Measurements from ENCODE around the gene BCKDHA. TPM values are rescaled to one million over a fixed set of nuclear protein-coding genes. Genes with fewer than 3 reads are reported as not detected.

Gene BCKDHA
- total RNA-seq, 1 experiment from 2014 or later = 19.4 TPM

- no TSS peak for BruUV-seq (replicated peaks)
- peaks cover 6% of the 10 kb centered on the region for H3K36me3 Mint-ChIP-seq (ENCODE audit: insufficient read depth, unreplicated experiment)
- H3K4me1 Mint-ChIP-seq (ENCODE audit: low read depth, unreplicated experiment) = peaks cover 11% of the 10 kb centered on the region
- no peak for DNase-seq
- H3K9me3 Mint-ChIP-seq (ENCODE audit: unreplicated experiment) = no peaks in the 10 kb centered on the region
- intact Hi-C loops (cut with micrococcal nuclease; ENCODE audit: unreplicated experiment) = no loop called here
- H3K27ac Mint-ChIP-seq (ENCODE audit: unreplicated experiment) = no peak overlapping the region
- H3K27me3 Mint-ChIP-seq (ENCODE audit: insufficient read depth, unreplicated experiment) = peaks cover 2% of the 10 kb centered on the region
- H3K4me3 Mint-ChIP-seq (ENCODE audit: unreplicated experiment) = no peak overlapping the region
- no peaks in the 10 kb centered on the region for H3K4me1 ChIP-seq
- CTCF ChIA-PET = no interaction called here
- no peaks in the 10 kb centered on the region for H3K9me3 ChIP-seq
- POLR2A ChIA-PET = no interaction called here
- H3K27me3 ChIP-seq (replicated peaks; ENCODE audit: control insufficient read depth, insufficient read depth, low read length) = no peaks in the 10 kb centered on the region; the same call in 1 of the 2 replicates
- no peak overlapping the region for H3K4me3 ChIP-seq (ENCODE audit: low read depth, low read length)
- TF ChIP-seq CTCF (IDR thresholded peaks at IDR 0.05; ENCODE audit: insufficient read depth in 1 of 2, low read depth in 1 of 2, low read length in 1 of 2, severe bottlenecking in 1 of 2, unreplicated experiment in 1 of 2) = no peak
- no peaks in the 10 kb centered on the region for H3K36me3 ChIP-seq (ENCODE audit: control insufficient read depth, insufficient read depth, low read length)
Measured at GRCh38 chr19:41356984-41357739, 40.5 kb upstream of the BCKDHA start.

- Histone ChIP-seq H3K27me3 (replicated peaks; ENCODE audit: control insufficient read depth, insufficient read depth, low read length) (no peaks in the 10 kb centered on the region; the same call in 1 of the 2 replicates), H3K4me1 (no peaks in the 10 kb centered on the region), H3K4me3 (ENCODE audit: low read depth, low read length) (no peak overlapping the region), H3K36me3 (ENCODE audit: control insufficient read depth, insufficient read depth, low read length) (no peaks in the 10 kb centered on the region), H3K9me3 (no peaks in the 10 kb centered on the region)
- POLR2A ChIA-PET = no interaction called here
- Mint-ChIP-seq H3K9me3 (ENCODE audit: unreplicated experiment) (no peaks in the 10 kb centered on the region), H3K4me3 (ENCODE audit: unreplicated experiment) (no peak overlapping the region), H3K27ac (ENCODE audit: unreplicated experiment) (no peak overlapping the region), H3K36me3 (ENCODE audit: insufficient read depth, unreplicated experiment) (peaks cover 6% of the 10 kb centered on the region), H3K4me1 (ENCODE audit: low read depth, unreplicated experiment) (peaks cover 6% of the 10 kb centered on the region), H3K27me3 (ENCODE audit: insufficient read depth, unreplicated experiment) (no peaks in the 10 kb centered on the region)
- intact Hi-C loops (cut with micrococcal nuclease; ENCODE audit: unreplicated experiment) = no loop called here
- DNase-seq = no peak
- no peak for TF ChIP-seq CTCF (IDR thresholded peaks at IDR 0.05; ENCODE audit: insufficient read depth in 1 of 2, low read depth in 1 of 2, low read length in 1 of 2, severe bottlenecking in 1 of 2, unreplicated experiment in 1 of 2)
- CTCF ChIA-PET = no interaction called here
- BruUV-seq (replicated peaks) = no TSS peak
Measured at GRCh38 chr19:41357746-41358145, 39.9 kb upstream of the BCKDHA start.

GRCh38 chr19:41359741-41360140 is 37.9 kb upstream of the BCKDHA start:
- ChIA-PET CTCF (no interaction called here), POLR2A (no interaction called here)
- no peak for TF ChIP-seq CTCF (IDR thresholded peaks at IDR 0.05; ENCODE audit: insufficient read depth in 1 of 2, low read depth in 1 of 2, low read length in 1 of 2, severe bottlenecking in 1 of 2, unreplicated experiment in 1 of 2)
- BruUV-seq (replicated peaks) = no TSS peak
- Mint-ChIP-seq H3K36me3 (ENCODE audit: insufficient read depth, unreplicated experiment) (peaks cover 15% of the 10 kb centered on the region), H3K4me3 (ENCODE audit: unreplicated experiment) (no peak overlapping the region), H3K9me3 (ENCODE audit: unreplicated experiment) (no peaks in the 10 kb centered on the region), H3K27me3 (ENCODE audit: insufficient read depth, unreplicated experiment) (no peaks in the 10 kb centered on the region), H3K27ac (ENCODE audit: unreplicated experiment) (no peak overlapping the region), H3K4me1 (ENCODE audit: low read depth, unreplicated experiment) (no peaks in the 10 kb centered on the region)
- Histone ChIP-seq H3K27me3 (replicated peaks; ENCODE audit: control insufficient read depth, insufficient read depth, low read length) (no peaks in the 10 kb centered on the region), H3K4me1 (no peaks in the 10 kb centered on the region), H3K4me3 (ENCODE audit: low read depth, low read length) (no peak overlapping the region), H3K36me3 (ENCODE audit: control insufficient read depth, insufficient read depth, low read length) (no peaks in the 10 kb centered on the region), H3K9me3 (no peaks in the 10 kb centered on the region)
- intact Hi-C loops (cut with micrococcal nuclease; ENCODE audit: unreplicated experiment) = no loop called here
- no peak for DNase-seq
